Measurements from ENCODE around the gene RGL1.

The RGL1 gene

GRCh38 chr1:183845681-183846080, 40.8 kb downstream of the RGL1 start:
- DNase-seq = no peak
- TF ChIP-seq POLR2A (IDR thresholded peaks at IDR 0.05; ENCODE audit: low read length) (no peak), GATA1 (IDR thresholded peaks at IDR 0.05; ENCODE audit: low read depth, low read length) (no peak)

- no peak for DNase-seq
- TF ChIP-seq GATA1 (IDR thresholded peaks at IDR 0.05; ENCODE audit: low read depth, low read length) = no peak
- no peak for TF ChIP-seq POLR2A (IDR thresholded peaks at IDR 0.05; ENCODE audit: low read length)
Measured at GRCh38 chr1:183847641-183848040, 42.7 kb downstream of the RGL1 start.

- TF ChIP-seq GATA1 (IDR thresholded peaks at IDR 0.05; ENCODE audit: low read depth, low read length) = no peak
- no peak for TF ChIP-seq POLR2A (IDR thresholded peaks at IDR 0.05; ENCODE audit: low read length)
- no peak for DNase-seq
Measured at GRCh38 chr1:183850852-183851251, 45.9 kb downstream of the RGL1 start.

GRCh38 chr1:183859119-183859518, 54.2 kb downstream of the RGL1 start:
- no peak for DNase-seq
- TF ChIP-seq POLR2A (IDR thresholded peaks at IDR 0.05; ENCODE audit: low read length) (no peak), GATA1 (IDR thresholded peaks at IDR 0.05; ENCODE audit: low read depth, low read length) (no peak)

GRCh38 chr1:183859831-183860230, 54.9 kb downstream of the RGL1 start:
- TF ChIP-seq POLR2A (IDR thresholded peaks at IDR 0.05; ENCODE audit: low read length) = no peak
- DNase-seq = no peak

GRCh38 chr1:183862967-183863366, 58.0 kb downstream of the RGL1 start:
- no peak for DNase-seq
- no peak for TF ChIP-seq POLR2A (IDR thresholded peaks at IDR 0.05; ENCODE audit: low read length)
- TF ChIP-seq GATA1 (IDR thresholded peaks at IDR 0.05; ENCODE audit: low read depth, low read length) = no peak

GRCh38 chr1:183863852-183864251, 58.9 kb downstream of the RGL1 start:
- no peak for DNase-seq
- TF ChIP-seq POLR2A (IDR thresholded peaks at IDR 0.05; ENCODE audit: low read length) (no peak), GATA1 (IDR thresholded peaks at IDR 0.05; ENCODE audit: low read depth, low read length) (no peak)

- TF ChIP-seq GATA1 (IDR thresholded peaks at IDR 0.05; ENCODE audit: low read depth, low read length) = no peak
- DNase-seq = no peak
Measured at GRCh38 chr1:183864611-183865010, 59.7 kb downstream of the RGL1 start.

GRCh38 chr1:183869230-183869629, 64.3 kb downstream of the RGL1 start:
- no peak for DNase-seq
- TF ChIP-seq GATA1 (IDR thresholded peaks at IDR 0.05; ENCODE audit: low read depth, low read length) = no peak
- TF ChIP-seq POLR2A (IDR thresholded peaks at IDR 0.05; ENCODE audit: low read length) = no peak

GRCh38 chr1:183869664-183870063, 64.7 kb downstream of the RGL1 start:
- TF ChIP-seq POLR2A (IDR thresholded peaks at IDR 0.05; ENCODE audit: low read length) (no peak), GATA1 (IDR thresholded peaks at IDR 0.05; ENCODE audit: low read depth, low read length) (no peak)
- no peak for DNase-seq

GRCh38 chr1:183870351-183871077, 65.6 kb downstream of the RGL1 start:
- TF ChIP-seq GATA1 (IDR thresholded peaks at IDR 0.05; ENCODE audit: low read depth, low read length) (no peak), POLR2A (IDR thresholded peaks at IDR 0.05; ENCODE audit: low read length) (no peak)
- DNase-seq = no peak

GRCh38 chr1:183871142-183871541, 66.2 kb downstream of the RGL1 start:
- TF ChIP-seq POLR2A (IDR thresholded peaks at IDR 0.05; ENCODE audit: low read length) = no peak
- no peak for DNase-seq

GRCh38 chr1:183871601-183872000, 66.7 kb downstream of the RGL1 start:
- TF ChIP-seq POLR2A (IDR thresholded peaks at IDR 0.05; ENCODE audit: low read length) (no peak), GATA1 (IDR thresholded peaks at IDR 0.05; ENCODE audit: low read depth, low read length) (no peak)
- no peak for DNase-seq

GRCh38 chr1:183872403-183872802, 67.5 kb downstream of the RGL1 start:
- TF ChIP-seq GATA1 (IDR thresholded peaks at IDR 0.05; ENCODE audit: low read depth, low read length) (no peak), POLR2A (IDR thresholded peaks at IDR 0.05; ENCODE audit: low read length) (no peak)
- no peak for DNase-seq

GRCh38 chr1:183873642-183874041, 68.7 kb downstream of the RGL1 start:
- TF ChIP-seq POLR2A (IDR thresholded peaks at IDR 0.05; ENCODE audit: low read length) = no peak
- no peak for TF ChIP-seq GATA1 (IDR thresholded peaks at IDR 0.05; ENCODE audit: low read depth, low read length)
- DNase-seq = no peak

GRCh38 chr1:183876309-183876708, 71.4 kb downstream of the RGL1 start:
- TF ChIP-seq POLR2A (IDR thresholded peaks at IDR 0.05; ENCODE audit: low read length) = no peak
- no peak for TF ChIP-seq GATA1 (IDR thresholded peaks at IDR 0.05; ENCODE audit: low read depth, low read length)
- no peak for DNase-seq

All from erythroblast (primary cell).